Activated T-cell treated with anti-CD3 and anti-CD28 coated beads for 48 hours (primary cell): ENCODE results near the gene KDM5D.

ENCODE experiments used
- DNase-seq: peaks from one replicate; pipeline ENCODE4 v3.0.0-alpha.2; 2020; ENCODE audit warnings: low read depth

The KDM5D gene

GRCh38 chrY:19744381-19745378 lies at the start of gene KDM5D:
TSS of gene KDM5D (minus strand) at chrY:19744726. CDS start at chrY:19744534, 192 bp downstream.
- DNase-seq = peak; percentile 47

- no peak for DNase-seq
Measured at GRCh38 chrY:19768375-19768774, 23.8 kb upstream of the KDM5D start.

GRCh38 chrY:19743331-19743730 lies 1.2 kb downstream of the KDM5D start:
- no peak for DNase-seq

- no peak for DNase-seq
Measured at GRCh38 chrY:19742153-19742552, 2.4 kb downstream of the KDM5D start.

- DNase-seq = no peak
Measured at GRCh38 chrY:19734425-19734824, 10.1 kb downstream of the KDM5D start.

- no peak for DNase-seq
Measured at GRCh38 chrY:19717950-19718349, 26.6 kb downstream of the KDM5D start.

GRCh38 chrY:19717146-19717545 lies 27.4 kb downstream of the KDM5D start:
- no peak for DNase-seq

GRCh38 chrY:19715226-19715625 lies 29.3 kb downstream of the KDM5D start:
- no peak for DNase-seq

- DNase-seq = no peak
Measured at GRCh38 chrY:19713430-19713829, 31.1 kb downstream of the KDM5D start.

- DNase-seq = no peak
Measured at GRCh38 chrY:19706273-19706672, 38.3 kb downstream of the KDM5D start.

- no peak for DNase-seq
Measured at GRCh38 chrY:19698495-19698894, 46.0 kb downstream of the KDM5D start.

- DNase-seq = no peak
Measured at GRCh38 chrY:19680821-19681220, 63.7 kb downstream of the KDM5D start.
